Suprapubic skin (tissue), 4 donors: ENCODE measurements around the gene TMEM81. TPM values are rescaled to one million over a fixed set of nuclear protein-coding genes. Genes with fewer than 3 reads are reported as not detected.

Experiments
- DNase-seq, 2 donors: peaks; one replicate each; pipeline ENCODE4 v3.0.0-alpha.2; 2019; ENCODE audit warnings: low spot score in 2 of 2
- H3K27ac ChIP-seq: fragments of 200-600 bp; sonication (generic); one replicate; pipeline ENCODE4 v1.5.1; 2019
- H3K27me3 ChIP-seq: fragments of 200-600 bp; sonication (generic); one replicate; pipeline ENCODE4 v1.5.1; 2019
- H3K36me3 ChIP-seq: fragments of 200-600 bp; sonication (generic); one replicate; pipeline ENCODE4 v1.5.1; 2019
- H3K4me1 ChIP-seq: fragments of 200-600 bp; sonication (generic); one replicate; pipeline ENCODE4 v1.5.1; 2019
- H3K4me3 ChIP-seq: fragments of 200-600 bp; sonication (generic); one replicate; pipeline ENCODE4 v1.5.1; 2019; ENCODE audit warnings: mild to moderate bottlenecking
- H3K9me3 ChIP-seq: fragments of 200-600 bp; sonication (generic); one replicate; pipeline ENCODE4 v1.5.1; 2019
- CTCF ChIP-seq, 2 donors: fragments of 200-600 bp in 1 of 2; fragments of 450-650 bp in 1 of 2; sonication (generic) in 1 of 2; IDR thresholded peaks; one replicate each; pipeline ENCODE4 v1.5.1; 2016 to 2019; ENCODE audit warnings: antibody characterized with exemption in 2 of 2, mild to moderate bottlenecking in 1 of 2, moderate library complexity in 1 of 2
- EP300 ChIP-seq: sonication (generic); formaldehyde crosslinking; IDR thresholded peaks from one replicate; pipeline ENCODE4 v1.6.1; 2017; ENCODE audit warnings: antibody characterized with exemption
- POLR2A ChIP-seq, 2 donors: fragments of 450-650 bp; IDR thresholded peaks; one replicate each; pipeline ENCODE4 v1.6.1; 2017; ENCODE audit warnings: antibody characterized with exemption in 2 of 2, mild to moderate bottlenecking in 2 of 2, moderate library complexity in 2 of 2
- POLR2AphosphoS5 ChIP-seq, 3 donors: sonication (generic); formaldehyde crosslinking; IDR thresholded peaks; one replicate each; pipeline ENCODE4 v1.6.1; 2017; ENCODE audit warnings: antibody characterized with exemption in 3 of 3
- WGBS: methylation state at CpG from one replicate; pipeline ENCODE4 v1.1.5; 2018; 5-methylcytosine and 5-hydroxymethylcytosine counted together
- total RNA-seq, 4 donors: library from RNA; depleted of rRNA; stranded (reverse); fragments of >200 nt; gene quantifications; one replicate each; pipeline ENCODE4 v1.1.0, GENCODE V29; 2016

The TMEM81 gene
- total RNA-seq, 4 donors from 2014 or later = 0.76 to 4.7 (median 2.8) TPM

DNA sequence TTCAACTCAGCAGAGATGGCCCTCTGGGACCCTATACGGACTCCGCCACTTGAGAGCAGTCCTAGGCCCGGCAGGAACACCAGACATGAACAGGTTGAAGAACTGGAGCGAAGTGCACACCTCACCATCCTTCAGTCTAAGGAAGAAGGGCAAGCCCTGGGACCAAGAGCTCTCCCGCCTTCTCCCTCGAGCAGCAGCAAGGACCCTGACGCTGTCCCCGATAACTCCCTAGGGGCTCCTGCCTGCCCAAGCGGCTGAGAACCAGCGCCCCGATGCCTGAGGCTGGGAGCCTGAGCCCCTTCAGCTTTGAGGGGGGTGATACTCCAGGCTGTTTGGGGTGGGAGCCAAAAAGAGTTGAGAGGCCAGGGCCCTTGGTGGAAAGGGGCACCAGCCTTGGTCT, 10.2 kb downstream of the TMEM81 start:
- Histone ChIP-seq H3K9me3 (no peaks in the 10 kb centered on the region), H3K27ac (peak overlapping the region; percentile 78), H3K36me3 (no peaks in the 10 kb centered on the region), H3K4me3 (no peak overlapping the region), H3K4me1 (peaks cover 36% of the 10 kb centered on the region), H3K27me3 (no peaks in the 10 kb centered on the region)
- peak in 1 of 2 donors; percentile 50 for DNase-seq
- 94% methylated on average over 11 of the region's 11 CpGs for whole genome bisulfite sequencing
- TF ChIP-seq EP300 (no peak), POLR2A (IDR thresholded peaks at IDR 0.05) (no peak), POLR2AphosphoS5 (IDR thresholded peaks at IDR 0.05) (no peak), CTCF (IDR thresholded peaks at IDR 0.05) (no peak)

- peak in 1 of 2 donors; percentile 73 for DNase-seq
- TF ChIP-seq POLR2A (IDR thresholded peaks at IDR 0.05) = no peak
- TF ChIP-seq EP300 = no peak
- no peak for TF ChIP-seq POLR2AphosphoS5 (IDR thresholded peaks at IDR 0.05)
- TF ChIP-seq CTCF (IDR thresholded peaks at IDR 0.05) = no peak
- no peaks in the 10 kb centered on the region for H3K27me3 ChIP-seq
- H3K9me3 ChIP-seq = no peaks in the 10 kb centered on the region
- H3K36me3 ChIP-seq = no peaks in the 10 kb centered on the region
- H3K4me3 ChIP-seq = no peak overlapping the region
- WGBS = 78% methylated on average over 8 of the region's 12 CpGs
- peak overlapping the region; percentile 78 for H3K27ac ChIP-seq
- peaks cover 36% of the 10 kb centered on the region for H3K4me1 ChIP-seq
Observed at GRCh38 chr1:205073511-205073910, 10.7 kb downstream of the TMEM81 start.

DNA sequence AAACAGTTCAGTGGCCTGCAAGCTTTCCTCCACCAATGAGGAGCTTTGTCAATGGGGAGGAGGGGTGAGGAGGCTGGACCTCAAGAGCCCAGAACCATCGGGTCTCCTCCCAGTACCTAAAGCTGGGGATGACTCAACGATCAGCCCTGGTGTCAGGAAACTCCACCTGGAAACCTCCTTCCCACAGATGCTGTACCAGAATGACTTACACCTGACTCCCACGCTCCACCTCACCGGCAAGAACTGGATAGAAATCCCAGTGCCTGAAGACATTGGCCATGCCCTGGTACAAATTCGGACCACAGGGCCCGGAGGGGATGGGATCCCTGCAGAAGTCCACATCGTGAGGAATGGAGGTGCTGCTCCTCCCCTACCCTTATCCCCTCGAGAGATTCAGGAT, 11.4 kb downstream of the TMEM81 start:
- H3K27ac ChIP-seq = peak overlapping the region; percentile 78
- TF ChIP-seq POLR2AphosphoS5 (IDR thresholded peaks at IDR 0.05) (no peak), POLR2A (IDR thresholded peaks at IDR 0.05) (no peak), CTCF (IDR thresholded peaks at IDR 0.05) (no peak), EP300 (no peak)
- H3K9me3 ChIP-seq = no peaks in the 10 kb centered on the region
- no peaks in the 10 kb centered on the region for H3K36me3 ChIP-seq
- H3K27me3 ChIP-seq = no peaks in the 10 kb centered on the region
- H3K4me3 ChIP-seq = no peak overlapping the region
- H3K4me1 ChIP-seq = peaks cover 30% of the 10 kb centered on the region
- DNase-seq = peak in 1 of 2 donors; percentile 49
- WGBS = 67% methylated on average over 4 of the region's 8 CpGs

GRCh38 chr1:205072286-205072685, 12.0 kb downstream of the TMEM81 start:
- Histone ChIP-seq H3K27me3 (no peaks in the 10 kb centered on the region), H3K9me3 (no peaks in the 10 kb centered on the region), H3K4me1 (peaks cover 24% of the 10 kb centered on the region), H3K27ac (peak overlapping the region; percentile 3), H3K36me3 (no peaks in the 10 kb centered on the region), H3K4me3 (no peak overlapping the region)
- TF ChIP-seq POLR2A (IDR thresholded peaks at IDR 0.05) = no peak
- no peak for TF ChIP-seq CTCF (IDR thresholded peaks at IDR 0.05)
- no peak for TF ChIP-seq POLR2AphosphoS5 (IDR thresholded peaks at IDR 0.05)
- TF ChIP-seq EP300 = no peak
- peak in 1 of 2 donors; percentile 38 for DNase-seq
- 81% methylated on average over 9 of the region's 9 CpGs for WGBS

DNA sequence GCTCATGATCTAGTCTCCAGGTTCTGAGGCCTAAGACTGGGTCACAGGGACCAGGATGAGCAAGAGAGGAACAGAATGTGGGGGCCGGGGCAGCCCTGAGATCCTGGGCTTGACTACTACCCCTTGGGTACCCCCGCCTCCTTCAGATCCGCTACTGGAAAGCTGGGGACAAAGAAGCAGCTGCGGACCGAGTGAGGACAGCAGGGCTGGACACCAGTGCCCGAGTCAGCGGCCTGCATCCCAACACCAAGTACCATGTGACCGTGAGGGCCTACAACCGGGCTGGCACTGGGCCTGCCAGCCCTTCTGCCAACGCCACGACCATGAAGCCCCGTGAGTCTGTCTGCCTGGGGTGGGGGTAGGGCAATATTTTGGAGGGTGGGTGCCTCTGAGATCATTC, 12.5 kb downstream of the TMEM81 start:
- peak in 1 of 2 donors; percentile 48 for DNase-seq
- Histone ChIP-seq H3K4me3 (no peak overlapping the region), H3K4me1 (peaks cover 20% of the 10 kb centered on the region), H3K36me3 (no peaks in the 10 kb centered on the region), H3K27me3 (no peaks in the 10 kb centered on the region), H3K27ac (no peak overlapping the region), H3K9me3 (no peaks in the 10 kb centered on the region)
- TF ChIP-seq CTCF (IDR thresholded peaks at IDR 0.05) (no peak), POLR2A (IDR thresholded peaks at IDR 0.05) (no peak), POLR2AphosphoS5 (IDR thresholded peaks at IDR 0.05) (no peak), EP300 (no peak)
- 93% methylated on average over 6 of the region's 12 CpGs for WGBS
